22Rv1 (cell line): ENCODE measurements around the gene DUOXA2.
"Not testable (repeated sequence)": the region's sequence is repeated elsewhere in the genome, so short reads cannot be mapped to it uniquely, and the experiment has no call there.

ENCODE experiments used
- H3K27ac ChIP-seq: fragments of 450-650 bp; 2 replicates; pipeline ENCODE4 v1.5.1; 2017
- ZFX ChIP-seq: fragments of 450-650 bp; IDR thresholded peaks from 2 replicates; pipeline ENCODE4 v1.6.1; 2017; ENCODE audit warnings: antibody characterized with exemption, borderline replicate concordance
- TF ChIP-seq, protein P1 (sequence below): fragments of 450-650 bp; IDR thresholded peaks from 2 replicates; pipeline ENCODE4 v1.5.1; 2017; ENCODE audit warnings: mild to moderate bottlenecking

Gene DUOXA2

DNA sequence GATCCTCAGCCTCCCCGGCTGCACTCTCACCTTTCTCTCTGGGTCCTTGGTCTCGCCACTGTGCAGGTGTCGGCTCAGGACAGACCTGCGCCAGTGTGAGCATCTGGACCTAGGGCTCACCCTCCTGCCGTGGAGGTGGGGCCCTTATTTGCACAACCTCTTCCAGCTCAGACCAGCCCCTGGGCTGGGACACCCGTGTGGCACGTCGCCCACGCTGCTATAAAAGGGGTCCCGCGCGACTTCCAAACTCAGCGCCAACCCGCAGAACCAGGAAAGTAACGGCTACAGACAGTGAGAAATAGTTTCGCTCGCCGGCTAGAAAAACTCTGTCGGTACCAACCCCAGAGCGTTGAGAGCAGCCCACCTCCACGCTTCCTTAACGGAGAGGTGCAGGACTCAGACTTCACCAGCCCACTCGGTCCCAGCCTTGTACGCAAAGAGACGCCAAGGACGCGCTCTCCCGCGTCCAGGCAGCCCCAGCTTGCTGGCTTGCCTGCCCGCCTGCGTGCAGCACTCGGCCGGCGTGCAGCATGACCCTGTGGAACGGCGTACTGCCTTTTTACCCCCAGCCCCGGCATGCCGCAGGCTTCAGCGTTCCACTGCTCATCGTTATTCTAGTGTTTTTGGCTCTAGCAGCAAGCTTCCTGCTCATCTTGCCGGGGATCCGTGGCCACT is at the start of gene DUOXA2, which contains the start of gene DUOX2:
DUOXA2 (plus strand) TSS at position 251 of the 675 bp plus-strand sequence; CDS start at position 531, 280 bp downstream.
DUOX2 (minus strand) TSS at position 97 of the 675 bp plus-strand sequence. CDS start 761 bp downstream, outside the sequence.
- no peak within 1 kb of the TSS for H3K27ac ChIP-seq
- TF ChIP-seq, protein P1, sequence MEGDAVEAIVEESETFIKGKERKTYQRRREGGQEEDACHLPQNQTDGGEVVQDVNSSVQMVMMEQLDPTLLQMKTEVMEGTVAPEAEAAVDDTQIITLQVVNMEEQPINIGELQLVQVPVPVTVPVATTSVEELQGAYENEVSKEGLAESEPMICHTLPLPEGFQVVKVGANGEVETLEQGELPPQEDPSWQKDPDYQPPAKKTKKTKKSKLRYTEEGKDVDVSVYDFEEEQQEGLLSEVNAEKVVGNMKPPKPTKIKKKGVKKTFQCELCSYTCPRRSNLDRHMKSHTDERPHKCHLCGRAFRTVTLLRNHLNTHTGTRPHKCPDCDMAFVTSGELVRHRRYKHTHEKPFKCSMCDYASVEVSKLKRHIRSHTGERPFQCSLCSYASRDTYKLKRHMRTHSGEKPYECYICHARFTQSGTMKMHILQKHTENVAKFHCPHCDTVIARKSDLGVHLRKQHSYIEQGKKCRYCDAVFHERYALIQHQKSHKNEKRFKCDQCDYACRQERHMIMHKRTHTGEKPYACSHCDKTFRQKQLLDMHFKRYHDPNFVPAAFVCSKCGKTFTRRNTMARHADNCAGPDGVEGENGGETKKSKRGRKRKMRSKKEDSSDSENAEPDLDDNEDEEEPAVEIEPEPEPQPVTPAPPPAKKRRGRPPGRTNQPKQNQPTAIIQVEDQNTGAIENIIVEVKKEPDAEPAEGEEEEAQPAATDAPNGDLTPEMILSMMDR, result no peak
- TF ChIP-seq ZFX, result no peak

DNA sequence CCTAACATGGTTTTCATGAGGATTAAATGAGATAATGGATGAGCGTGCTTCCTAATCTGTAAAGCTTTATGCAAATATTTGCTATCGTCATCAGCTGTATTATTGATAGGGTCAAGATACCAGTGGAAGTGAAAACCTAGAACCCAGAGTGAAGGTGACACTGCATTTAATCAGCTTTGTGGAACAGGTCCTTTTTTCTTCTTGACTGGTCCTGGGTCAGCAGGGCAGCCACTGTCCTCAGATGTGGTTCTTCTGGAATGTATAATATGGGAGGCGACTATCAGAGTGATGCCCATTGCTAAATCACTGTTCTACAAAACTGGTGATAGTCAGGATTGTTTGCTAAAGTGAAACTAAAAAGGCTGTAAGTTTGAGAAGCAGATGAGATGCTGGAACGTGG is 49.7 kb upstream of the DUOXA2 start:
- no peak overlapping the region for H3K27ac ChIP-seq
- TF ChIP-seq ZFX, result no peak
- TF ChIP-seq, protein P1, result no peak

GRCh38 chr15:45069942-45070360 is 44.2 kb upstream of the DUOXA2 start:
- H3K27ac ChIP-seq, result not testable (repeated sequence)

- H3K27ac ChIP-seq, result not testable (repeated sequence)
Observed at GRCh38 chr15:45073602-45074001, 40.5 kb upstream of the DUOXA2 start.

DNA sequence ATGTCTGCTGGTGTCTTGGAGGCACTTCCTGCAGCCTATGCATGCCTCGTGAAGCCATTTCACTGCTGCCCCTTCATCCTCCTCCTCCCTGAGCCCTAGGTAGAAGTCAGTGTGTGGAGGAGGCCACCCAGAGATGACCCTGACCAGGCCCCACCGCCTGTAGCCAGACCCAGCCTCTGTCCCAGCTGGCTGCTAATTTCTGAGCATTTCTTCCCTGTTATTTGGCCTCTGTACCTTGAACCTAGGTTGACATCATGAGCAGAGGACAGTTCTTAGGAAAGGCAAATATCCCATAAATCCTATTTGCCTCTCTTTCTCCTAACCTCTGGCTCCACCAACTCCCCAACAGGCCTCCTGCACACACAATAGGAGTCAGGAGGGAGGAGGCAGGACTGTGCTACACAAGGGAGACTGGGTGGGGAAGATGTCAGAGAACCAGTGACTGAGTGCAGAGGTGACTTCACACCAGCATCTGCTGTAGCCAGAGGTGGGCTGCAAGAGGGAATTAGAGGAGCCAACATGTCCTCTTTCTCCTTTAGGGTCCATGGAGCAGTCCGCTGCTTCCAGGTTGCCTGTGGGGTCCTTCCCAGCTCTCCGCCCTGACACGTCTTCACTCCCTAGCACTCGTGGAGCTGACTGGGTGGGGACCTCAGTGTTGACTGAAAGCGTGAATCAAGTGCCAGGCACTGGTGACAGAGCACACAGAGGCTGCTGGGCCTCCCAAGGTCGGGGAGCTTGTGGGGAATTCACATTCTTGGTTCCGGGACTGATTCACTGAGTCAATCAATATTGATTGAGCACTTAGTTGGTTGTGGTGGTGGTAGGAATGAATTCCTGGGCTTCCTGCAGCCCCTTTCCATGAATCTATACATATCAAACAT is 38.4 kb upstream of the DUOXA2 start:
- not testable (repeated sequence) for H3K27ac ChIP-seq

GRCh38 chr15:45077391-45077790 is 36.7 kb upstream of the DUOXA2 start:
- H3K27ac ChIP-seq, result not testable (repeated sequence)

- H3K27ac ChIP-seq, result not testable (repeated sequence)
Observed at GRCh38 chr15:45079201-45079600, 34.9 kb upstream of the DUOXA2 start.

GRCh38 chr15:45079628-45080246 is 34.4 kb upstream of the DUOXA2 start:
- H3K27ac ChIP-seq, result not testable (repeated sequence)

DNA sequence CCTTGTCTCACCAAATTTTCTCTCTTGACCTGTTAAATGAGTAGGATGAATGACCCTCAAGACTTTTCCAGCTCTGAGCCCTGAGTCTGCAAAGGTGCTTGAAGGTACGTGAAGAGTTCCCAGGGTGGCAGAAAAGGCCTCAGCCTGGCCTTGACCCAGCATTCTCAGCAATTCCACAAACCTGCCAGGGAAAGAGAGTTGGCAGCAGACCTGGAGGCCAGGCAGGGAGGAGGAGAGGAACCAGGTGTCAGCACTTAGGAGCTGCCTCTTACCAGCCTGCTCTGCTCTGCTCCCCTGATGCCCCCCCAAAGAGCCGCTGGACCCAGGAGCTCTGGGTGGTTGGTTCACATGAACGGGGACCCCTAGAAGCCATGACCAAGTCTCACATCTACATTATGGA is 33.5 kb upstream of the DUOXA2 start:
- H3K27ac ChIP-seq, result not testable (repeated sequence)

- H3K27ac ChIP-seq, result not testable (repeated sequence)
Observed at GRCh38 chr15:45082412-45082811, 31.7 kb upstream of the DUOXA2 start.

DNA sequence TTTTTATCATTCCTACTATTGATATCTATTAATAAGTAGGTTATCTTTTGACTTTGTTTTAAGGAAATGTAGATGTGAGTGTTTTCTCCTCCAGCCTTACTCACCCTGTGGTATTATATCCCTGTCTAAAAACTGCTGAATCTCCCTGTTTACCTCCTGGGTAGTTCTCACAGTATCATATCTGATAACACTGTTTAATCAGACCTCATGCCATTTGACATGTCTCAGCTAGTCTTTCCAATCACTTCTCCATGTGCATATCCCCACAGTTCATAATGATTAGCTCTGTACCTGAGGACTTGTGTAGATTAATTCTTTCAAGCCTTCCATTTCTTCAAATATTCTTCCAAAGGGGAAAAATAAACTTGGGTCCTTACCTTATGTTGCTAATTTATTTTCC is 30.9 kb upstream of the DUOXA2 start:
- no peak overlapping the region for H3K27ac ChIP-seq
- TF ChIP-seq ZFX, result no peak
- TF ChIP-seq, protein P1, result no peak

- no peak overlapping the region for H3K27ac ChIP-seq
- TF ChIP-seq, protein P1, result no peak
- no peak for TF ChIP-seq ZFX
Observed at GRCh38 chr15:45084163-45084562, 30.0 kb upstream of the DUOXA2 start.
